HG02678 (cell line): ENCODE measurements around the gene STX2.
"Not testable (repeated sequence)": the region's sequence is repeated elsewhere in the genome, so short reads cannot be mapped to it uniquely, and the experiment has no call there.

Source experiments
- ATAC-seq: cut with Tn5 transposase; IDR thresholded peaks from one replicate; pipeline ENCODE4 v1.9.1; 2021; ENCODE audit warnings: mild to moderate bottlenecking, moderate library complexity; ENCODE audit not compliant: unreplicated experiment

The STX2 gene

GRCh38 chr12:130838951-130839769 is at the start of gene STX2:
Gene STX2, minus strand, starts transcription at chr12:130839250. Its CDS starts 151 bp downstream, at chr12:130839099.
- peak; percentile 84 for ATAC-seq

- not testable (repeated sequence) for ATAC-seq
Measured at GRCh38 chr12:130887190-130887589, 48.1 kb upstream of the STX2 start.

- ATAC-seq, result no peak
Measured at GRCh38 chr12:130881548-130881947, 42.5 kb upstream of the STX2 start.

DNA sequence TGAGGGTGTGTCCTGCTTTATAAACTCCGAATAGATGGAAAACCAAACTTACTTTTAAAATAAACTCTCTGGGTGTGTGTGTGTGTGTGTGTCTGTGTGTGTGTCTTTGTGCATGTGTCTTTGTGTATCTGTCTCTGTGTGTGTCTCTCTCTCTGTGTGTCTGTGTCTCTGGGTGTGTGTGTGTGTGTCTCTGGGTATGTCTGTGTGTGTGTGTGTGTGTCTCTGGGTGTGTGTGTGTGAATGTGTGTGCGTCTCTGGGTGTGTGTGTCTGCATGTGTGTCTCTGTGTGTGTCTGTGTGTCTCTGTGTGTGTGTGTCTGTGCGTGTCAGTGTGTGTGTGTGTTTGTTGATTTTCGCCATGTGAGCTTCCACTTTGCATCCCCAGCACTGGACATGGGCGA is 42.0 kb upstream of the STX2 start:
- no peak for ATAC-seq

GRCh38 chr12:130880411-130880885 is 41.4 kb upstream of the STX2 start:
- no peak for ATAC-seq

GRCh38 chr12:130879781-130880389 is 40.8 kb upstream of the STX2 start:
- no peak for ATAC-seq

- peak; percentile 62 for ATAC-seq
Measured at GRCh38 chr12:130879212-130879686, 40.2 kb upstream of the STX2 start.

DNA sequence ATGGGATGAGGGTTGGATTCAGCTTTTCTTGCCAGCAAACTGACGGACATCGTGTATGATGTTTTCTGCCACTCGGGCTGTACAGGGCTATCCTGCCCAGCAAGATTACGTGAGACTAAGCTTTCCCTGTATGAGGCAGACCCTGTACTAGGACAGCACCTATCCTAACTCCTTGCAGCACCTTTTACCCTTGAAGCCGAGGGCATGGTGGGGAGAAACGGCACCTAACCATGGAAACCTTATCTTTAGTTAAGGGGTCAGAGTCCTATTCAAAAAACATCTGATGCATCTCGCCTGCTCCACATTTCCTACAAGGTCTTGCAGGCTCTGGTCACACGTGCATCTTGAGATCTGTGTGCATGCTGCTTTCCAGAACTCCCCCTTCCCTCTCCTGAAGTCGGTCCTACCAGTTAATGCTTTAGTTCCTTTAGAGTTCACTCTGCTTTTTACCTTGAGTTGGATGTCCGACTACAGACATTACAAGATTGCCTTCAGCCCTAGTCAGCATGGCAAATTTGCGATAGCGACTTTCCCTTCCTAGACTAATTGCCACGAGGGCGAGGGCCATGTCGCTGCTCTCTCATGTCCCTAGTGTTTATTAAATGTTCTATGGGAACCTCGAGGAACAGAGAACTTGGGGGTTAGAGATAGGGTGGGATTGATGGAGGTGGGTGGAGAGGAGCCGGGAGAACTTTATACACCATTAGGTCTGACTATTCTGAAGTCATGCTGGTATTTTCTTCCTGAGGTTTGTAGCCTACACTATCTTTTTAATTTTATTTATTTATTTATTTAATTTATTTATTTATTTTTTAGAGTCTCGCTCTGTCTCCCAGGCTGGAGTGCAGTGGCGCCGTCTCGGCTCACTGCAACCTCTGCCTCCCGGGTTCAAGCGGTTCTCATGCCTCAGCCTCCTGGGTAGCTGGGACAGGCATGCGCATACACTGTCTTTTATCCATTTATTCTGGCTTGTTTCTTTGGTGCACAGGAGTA is 39.4 kb upstream of the STX2 start:
- ATAC-seq, result no peak

DNA sequence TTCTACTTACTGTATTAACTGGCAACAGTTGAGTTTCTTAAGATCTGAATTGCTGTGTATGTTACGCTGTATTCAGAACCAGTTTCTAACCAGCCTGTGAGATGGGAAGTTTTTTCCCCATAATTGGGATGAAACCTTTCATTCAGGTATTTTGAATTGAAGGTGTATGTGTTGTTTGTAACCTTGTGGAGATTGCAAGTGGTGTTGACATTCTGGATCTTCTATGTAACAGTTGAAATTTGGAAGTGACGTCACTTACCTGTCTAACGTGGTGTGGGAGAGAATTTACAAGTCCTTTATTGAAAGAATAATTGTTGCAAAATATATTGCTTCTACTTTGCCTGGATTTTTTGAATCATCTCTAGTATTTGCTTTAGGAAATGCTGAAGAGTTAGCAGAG is 38.3 kb upstream of the STX2 start:
- ATAC-seq, result no peak

DNA sequence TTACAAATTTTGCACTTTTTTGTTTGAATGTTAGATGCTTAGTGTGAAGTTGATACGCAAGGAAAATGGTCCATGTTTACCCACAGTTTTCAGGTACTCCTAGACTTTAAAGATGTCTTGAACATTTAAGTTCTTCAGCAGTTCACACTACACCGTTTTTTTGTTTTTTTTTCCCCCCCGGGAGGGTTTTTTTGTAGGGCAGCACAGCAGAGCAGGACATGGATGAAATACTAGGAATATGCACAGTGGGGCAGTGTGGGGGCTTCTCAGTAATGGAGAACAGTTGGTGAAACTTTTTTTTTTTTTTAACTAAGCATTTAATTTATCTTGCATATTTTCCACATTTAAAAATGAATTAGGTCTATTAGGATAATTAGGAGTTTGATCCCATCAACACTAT is 37.7 kb upstream of the STX2 start:
- ATAC-seq, result no peak

- ATAC-seq, result no peak
Measured at GRCh38 chr12:130876297-130876696, 37.2 kb upstream of the STX2 start.

DNA sequence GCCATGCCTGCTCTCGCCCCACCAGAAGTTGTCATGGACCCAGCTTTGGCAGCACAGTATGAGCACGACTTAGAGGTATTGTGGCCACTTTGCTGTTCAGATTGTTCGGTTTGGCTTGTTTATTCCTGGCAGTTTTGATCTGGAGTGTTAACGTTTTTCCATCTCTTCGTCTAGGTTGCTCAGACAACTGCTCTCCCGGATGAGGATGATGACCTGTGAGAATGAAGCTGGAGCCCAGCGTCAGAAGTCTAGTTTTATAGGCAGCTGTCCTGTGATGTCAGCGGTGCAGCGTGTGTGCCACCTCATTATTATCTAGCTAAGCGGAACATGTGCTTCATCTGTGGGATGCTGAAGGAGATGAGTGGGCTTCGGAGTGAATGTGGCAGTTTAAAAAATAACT is 36.7 kb upstream of the STX2 start:
- not testable (repeated sequence) for ATAC-seq

- no peak for ATAC-seq
Measured at GRCh38 chr12:130875193-130875592, 36.1 kb upstream of the STX2 start.

GRCh38 chr12:130874696-130875095 is 35.6 kb upstream of the STX2 start:
- no peak for ATAC-seq

GRCh38 chr12:130873825-130874224 is 34.8 kb upstream of the STX2 start:
- ATAC-seq, result no peak

- ATAC-seq, result no peak
Measured at GRCh38 chr12:130873106-130873795, 34.2 kb upstream of the STX2 start.

DNA sequence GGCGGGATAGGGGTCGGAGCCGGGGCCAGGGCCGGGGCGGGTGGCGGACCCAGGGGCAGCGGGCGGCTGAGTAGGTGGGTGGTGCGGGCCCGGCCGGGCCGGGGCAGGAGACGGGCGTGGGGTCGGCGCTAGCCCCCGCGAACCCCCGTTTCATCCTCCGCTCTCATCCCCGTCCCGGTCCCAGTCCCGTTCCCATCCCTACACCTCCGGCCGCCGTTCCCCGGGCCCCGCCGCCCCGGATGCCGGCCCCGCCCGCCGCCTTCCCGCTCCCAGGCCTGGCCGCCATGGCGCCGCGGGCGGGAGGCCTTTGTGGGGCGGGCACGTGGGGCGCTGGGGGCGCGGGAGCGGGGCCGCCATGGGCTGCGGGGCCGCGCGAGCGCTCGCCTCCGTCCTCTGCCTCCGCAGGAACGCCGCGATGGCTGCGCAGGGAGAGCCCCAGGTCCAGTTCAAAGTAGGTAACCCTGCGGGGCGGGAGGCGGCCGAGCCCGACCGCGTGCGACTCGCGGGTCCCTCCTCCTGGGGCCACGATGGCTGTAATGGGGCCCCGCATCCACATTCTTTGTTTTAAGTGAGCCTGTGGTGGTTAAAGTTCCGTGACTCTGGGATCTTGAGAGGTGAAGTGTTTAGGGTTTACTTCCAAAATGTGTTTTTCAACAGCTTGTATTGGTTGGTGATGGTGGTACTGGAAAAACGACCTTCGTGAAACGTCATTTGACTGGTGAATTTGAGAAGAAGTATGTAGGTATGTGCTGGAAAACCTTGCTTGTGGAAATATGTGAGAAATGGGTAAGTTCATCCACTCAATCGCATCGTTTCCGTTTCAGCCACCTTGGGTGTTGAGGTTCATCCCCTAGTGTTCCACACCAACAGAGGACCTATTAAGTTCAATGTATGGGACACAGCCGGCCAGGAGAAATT is 33.4 kb upstream of the STX2 start:
- ATAC-seq, result peak; percentile 27

DNA sequence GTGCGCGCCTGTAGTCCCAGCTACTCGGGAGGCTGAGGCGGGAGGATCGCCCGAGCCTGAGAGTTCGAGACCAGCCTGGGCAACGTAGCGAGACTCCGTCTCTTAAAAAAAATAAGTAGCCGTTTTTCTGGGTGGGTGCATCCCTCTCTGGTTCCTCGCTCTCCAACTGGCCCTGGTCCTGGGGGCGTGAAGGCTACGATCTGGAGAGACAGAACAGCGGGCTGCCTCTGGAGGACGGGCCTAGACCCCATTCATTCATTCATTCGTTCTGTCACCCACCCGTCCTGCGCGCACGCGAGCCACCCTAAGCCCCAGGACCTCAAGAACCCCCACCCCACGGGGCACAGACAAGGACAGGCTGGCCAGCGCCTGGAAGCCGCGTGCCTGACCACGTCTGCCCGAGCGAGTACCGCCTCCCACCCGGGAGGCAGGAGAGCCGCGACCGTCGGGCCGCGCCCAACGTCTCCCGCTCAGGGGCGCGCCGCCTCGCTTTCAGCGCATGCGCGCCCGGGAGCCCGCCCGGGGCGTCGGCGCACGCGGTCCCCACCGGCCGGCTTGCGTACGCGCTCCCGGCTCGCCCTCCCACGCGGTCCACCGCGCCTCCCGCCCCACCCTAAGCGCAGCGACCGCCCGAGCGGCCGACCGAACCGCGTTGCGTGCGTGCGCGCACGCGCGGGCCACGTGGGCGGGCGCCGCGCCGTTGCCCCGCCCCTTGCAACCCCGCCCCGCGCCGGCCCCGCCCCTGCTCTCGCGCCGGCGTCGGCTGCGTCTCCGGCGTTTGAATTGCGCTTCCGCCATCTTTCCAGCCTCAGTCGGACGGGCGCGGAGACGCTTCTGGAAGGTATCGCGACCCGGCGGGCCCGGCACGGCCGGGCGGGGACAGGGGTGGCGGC is 32.5 kb upstream of the STX2 start, which contains the start of gene RAN:
TSS of gene RAN (plus strand) at position 781 of the 893 bp plus-strand sequence. CDS start 528 bp downstream, outside the sequence.
- ATAC-seq, result peak; percentile 82
